Uterus (tissue), 4 donors: ENCODE measurements around the gene MIDN. TPM values are rescaled to one million over a fixed set of nuclear protein-coding genes. Genes with fewer than 3 reads are reported as not detected.
A peak's percentile ranks its signal among the peaks of the same experiment; 100 is the strongest.

Source experiments
- DNase-seq, 2 donors: peaks; one replicate each; pipeline ENCODE4 v3.0.0-alpha.2; 2019 to 2020
- H3K27ac ChIP-seq, 2 donors: fragments of 200-600 bp; sonication (generic); 1 replicate in 1 of 2; 2 replicates in 1 of 2; pipeline ENCODE4 v1.5.1; 2016 to 2018
- H3K27me3 ChIP-seq, 2 donors: fragments of 200-600 bp; sonication (generic); one replicate each; pipeline ENCODE4 v1.5.1; 2018 to 2019; ENCODE audit warnings: control low read depth in 1 of 2
- H3K36me3 ChIP-seq, 2 donors: fragments of 200-600 bp; sonication (generic); one replicate each; pipeline ENCODE4 v1.5.1; 2019; ENCODE audit warnings: control low read depth in 1 of 2
- H3K4me1 ChIP-seq, 2 donors: fragments of 200-600 bp; sonication (generic); one replicate each; pipeline ENCODE4 v1.5.1; 2018 to 2019; ENCODE audit warnings: control low read depth in 1 of 2
- H3K4me3 ChIP-seq, 2 donors: fragments of 200-600 bp; sonication (generic); 1 replicate in 1 of 2; 2 replicates in 1 of 2; pipeline ENCODE4 v1.5.1; 2018 to 2019; ENCODE audit warnings: mild to moderate bottlenecking in 1 of 2
- H3K9me3 ChIP-seq, 2 donors: fragments of 200-600 bp; sonication (generic); one replicate each; pipeline ENCODE4 v1.5.1; 2019; ENCODE audit warnings: control low read depth in 1 of 2
- CTCF ChIP-seq, 4 experiments: fragments of 200-600 bp in 2 of 4; fragments of 450-650 bp in 2 of 4; sonication (generic) in 2 of 4; IDR thresholded peaks; one replicate each; pipeline ENCODE4 v1.5.1; 2016 to 2019; ENCODE audit warnings: antibody characterized with exemption in 4 of 4, mild to moderate bottlenecking in 2 of 4, moderate library complexity in 1 of 4
- POLR2A ChIP-seq, 2 donors: fragments of 450-650 bp; IDR thresholded peaks; one replicate each; pipeline ENCODE4 v1.6.1; 2016; ENCODE audit warnings: antibody characterized with exemption in 2 of 2, mild to moderate bottlenecking in 1 of 2, moderate library complexity in 1 of 2
- intact Hi-C: fragments of 100-400 bp; cut with DNase I; formaldehyde crosslinking; loops from one replicate; pipeline ENCODE4 v1.15.1; 2023; ENCODE audit warnings: low total_unique reads
- total RNA-seq, 4 donors: library from RNA; depleted of rRNA in 3 of 4; stranded (reverse); fragments of >200 nt in 3 of 4; gene quantifications; one replicate each; pipeline versions ENCODE4 v1.1.0 to v1.2.4, GENCODE V29; 2014 to 2023
- donor health status: DM: yes; HTN: yes; CAD: no.

Gene MIDN
- total RNA-seq, 4 donors from 2014 or later: 0.77 to 108 (median 15.0) TPM

- H3K9me3 ChIP-seq: no peaks in the 10 kb centered on the region
- H3K4me1 ChIP-seq: peaks cover 31 to 65% of the 10 kb centered on the region in 2 donors
- peak overlapping the region; percentile 48 to 65 for H3K4me3 ChIP-seq
- H3K27me3 ChIP-seq: no peaks in the 10 kb centered on the region
- intact Hi-C loops: no loop called here
- DNase-seq: no peak
- H3K27ac ChIP-seq: peak overlapping the region; percentile 96 to 99
- H3K36me3 ChIP-seq: no peaks in the 10 kb centered on the region
- no peak for TF ChIP-seq CTCF (IDR thresholded peaks at IDR 0.05)
- no peak for TF ChIP-seq POLR2A (IDR thresholded peaks at IDR 0.05)
Measured at GRCh38 chr19:1270854-1271527, 22.6 kb downstream of the MIDN start.

- H3K9me3 ChIP-seq: no peaks in the 10 kb centered on the region
- TF ChIP-seq POLR2A (IDR thresholded peaks at IDR 0.05) (no peak), CTCF (IDR thresholded peaks at IDR 0.05) (no peak)
- no peaks in the 10 kb centered on the region for H3K36me3 ChIP-seq
- no peaks in the 10 kb centered on the region for H3K27me3 ChIP-seq
- intact Hi-C loops: no loop called here
- DNase-seq: peak in 1 of 2 donors; percentile 43
- peak overlapping the region; percentile 96 to 99 for H3K27ac ChIP-seq
- H3K4me3 ChIP-seq: peak overlapping the region in 1 of 2 donors; percentile 48
- peaks cover 29 to 69% of the 10 kb centered on the region in 2 donors for H3K4me1 ChIP-seq
Measured at GRCh38 chr19:1271528-1272422, 23.4 kb downstream of the MIDN start.

- TF ChIP-seq POLR2A (IDR thresholded peaks at IDR 0.05): no peak
- no peak for TF ChIP-seq CTCF (IDR thresholded peaks at IDR 0.05)
- Histone ChIP-seq H3K36me3 (no peaks in the 10 kb centered on the region), H3K27me3 (no peaks in the 10 kb centered on the region), H3K9me3 (no peaks in the 10 kb centered on the region), H3K27ac (peak overlapping the region; percentile 7 to 8), H3K4me1 (peaks cover 24 to 62% of the 10 kb centered on the region in 2 donors), H3K4me3 (no peak overlapping the region)
- no peak for DNase-seq
- intact Hi-C loops: no loop called here
Measured at GRCh38 chr19:1272423-1273262, 24.3 kb downstream of the MIDN start.

GRCh38 chr19:1273263-1274041 lies 25.1 kb downstream of the MIDN start:
- no peak for TF ChIP-seq POLR2A (IDR thresholded peaks at IDR 0.05)
- TF ChIP-seq CTCF (IDR thresholded peaks at IDR 0.05): no peak
- H3K9me3 ChIP-seq: no peaks in the 10 kb centered on the region
- no peak for DNase-seq
- no peak overlapping the region for H3K4me3 ChIP-seq
- no peaks in the 10 kb centered on the region for H3K36me3 ChIP-seq
- no peaks in the 10 kb centered on the region for H3K27me3 ChIP-seq
- H3K4me1 ChIP-seq: peaks cover 15 to 56% of the 10 kb centered on the region in 2 donors
- intact Hi-C loops: no loop called here
- H3K27ac ChIP-seq: peak overlapping the region; percentile 8 to 98
